NT2/D1 (cell line): ENCODE measurements around the gene SDK1.

ENCODE experiments used
- DNase-seq: peaks from one replicate; pipeline ENCODE4 v3.0.0-alpha.2; 2011; ENCODE audit warnings: low read depth, low spot score
- H3K27me3 ChIP-seq: 2 replicates; pipeline ENCODE4 v1.6.0; 2011; ENCODE audit warnings: mild to moderate bottlenecking; ENCODE audit not compliant: insufficient read length, insufficient read depth
- H3K36me3 ChIP-seq: 2 replicates; pipeline ENCODE4 v1.6.1; 2011; ENCODE audit warnings: mild to moderate bottlenecking, low read length, mixed read lengths; ENCODE audit not compliant: insufficient read depth, insufficient read length
- H3K4me1 ChIP-seq: 2 replicates; pipeline ENCODE4 v1.5.1; 2011; ENCODE audit not compliant: insufficient read depth, insufficient read length
- H3K4me3 ChIP-seq: 2 replicates; pipeline ENCODE4 v1.5.1; 2011; ENCODE audit warnings: low read depth; ENCODE audit not compliant: insufficient read length
- H3K9ac ChIP-seq: 2 replicates; pipeline ENCODE4 v1.6.0; 2011; ENCODE audit warnings: low read depth; ENCODE audit not compliant: insufficient read length
- H3K9me3 ChIP-seq: 2 replicates; pipeline ENCODE4 v1.5.1; 2011; ENCODE audit warnings: mild to moderate bottlenecking, low read length; ENCODE audit not compliant: insufficient read depth
- SUZ12 ChIP-seq: IDR thresholded peaks from 2 replicates; pipeline ENCODE4 v1.6.1; 2011; ENCODE audit not compliant: insufficient read length, insufficient read depth; ENCODE audit errors: extremely low read depth
- YY1 ChIP-seq: IDR thresholded peaks from 2 replicates; pipeline ENCODE4 v1.6.1; 2011; ENCODE audit not compliant: insufficient read length, insufficient read depth
- ZNF274 ChIP-seq: IDR thresholded peaks from 2 replicates; pipeline ENCODE4 v1.6.1; 2011; ENCODE audit warnings: mild to moderate bottlenecking, low read depth, low read length

SDK1 gene

GRCh38 chr7:4017785-4018184, 716.7 kb downstream of the SDK1 start:
- H3K4me1 ChIP-seq, result peaks cover 2% of the 10 kb centered on the region
- DNase-seq, result no peak
- no peak overlapping the region for H3K4me3 ChIP-seq
- H3K36me3 ChIP-seq, result no peaks in the 10 kb centered on the region
- peaks cover 34% of the 10 kb centered on the region; the same call in 1 of the 2 replicates for H3K9me3 ChIP-seq
- TF ChIP-seq ZNF274 (no peak), SUZ12 (no peak), YY1 (no peak)
- H3K9ac ChIP-seq, result no peak overlapping the region
- no peaks in the 10 kb centered on the region for H3K27me3 ChIP-seq

GRCh38 chr7:4018601-4019316, 717.7 kb downstream of the SDK1 start:
- no peak for DNase-seq
- no peak for TF ChIP-seq YY1
- TF ChIP-seq SUZ12, result no peak
- TF ChIP-seq ZNF274, result no peak
- H3K4me1 ChIP-seq, result peaks cover 2% of the 10 kb centered on the region
- H3K27me3 ChIP-seq, result no peaks in the 10 kb centered on the region
- no peaks in the 10 kb centered on the region for H3K36me3 ChIP-seq
- peaks cover 34% of the 10 kb centered on the region; the same call in 1 of the 2 replicates for H3K9me3 ChIP-seq
- H3K4me3 ChIP-seq, result no peak overlapping the region
- no peak overlapping the region for H3K9ac ChIP-seq

- H3K4me1 ChIP-seq, result no peaks in the 10 kb centered on the region
- peaks cover 34% of the 10 kb centered on the region; the same call in 1 of the 2 replicates for H3K9me3 ChIP-seq
- no peak overlapping the region for H3K9ac ChIP-seq
- DNase-seq, result no peak
- no peak overlapping the region for H3K4me3 ChIP-seq
- no peaks in the 10 kb centered on the region for H3K36me3 ChIP-seq
- TF ChIP-seq YY1, result no peak
- TF ChIP-seq ZNF274, result no peak
- TF ChIP-seq SUZ12, result no peak
- no peaks in the 10 kb centered on the region for H3K27me3 ChIP-seq
Measured at GRCh38 chr7:4020086-4020485, 719.0 kb downstream of the SDK1 start.

GRCh38 chr7:4021413-4021812, 720.4 kb downstream of the SDK1 start:
- no peak overlapping the region for H3K9ac ChIP-seq
- DNase-seq, result no peak
- H3K4me1 ChIP-seq, result no peaks in the 10 kb centered on the region
- TF ChIP-seq ZNF274, result no peak
- no peak for TF ChIP-seq YY1
- no peak for TF ChIP-seq SUZ12
- H3K4me3 ChIP-seq, result no peak overlapping the region
- H3K9me3 ChIP-seq, result peaks cover 34% of the 10 kb centered on the region; the same call in 1 of the 2 replicates
- no peaks in the 10 kb centered on the region for H3K36me3 ChIP-seq
- no peaks in the 10 kb centered on the region for H3K27me3 ChIP-seq

- no peak for TF ChIP-seq ZNF274
- no peak for TF ChIP-seq SUZ12
- no peak for TF ChIP-seq YY1
- Histone ChIP-seq H3K4me3 (no peak overlapping the region), H3K9ac (no peak overlapping the region), H3K27me3 (no peaks in the 10 kb centered on the region), H3K36me3 (no peaks in the 10 kb centered on the region), H3K9me3 (peaks cover 25% of the 10 kb centered on the region; the same call in 1 of the 2 replicates), H3K4me1 (no peaks in the 10 kb centered on the region)
- no peak for DNase-seq
Measured at GRCh38 chr7:4022265-4022664, 721.2 kb downstream of the SDK1 start.

GRCh38 chr7:4023502-4023901, 722.5 kb downstream of the SDK1 start:
- TF ChIP-seq YY1, result no peak
- H3K9ac ChIP-seq, result no peak overlapping the region
- no peaks in the 10 kb centered on the region for H3K27me3 ChIP-seq
- no peaks in the 10 kb centered on the region for H3K36me3 ChIP-seq
- no peaks in the 10 kb centered on the region for H3K4me1 ChIP-seq
- no peak for DNase-seq
- peaks cover 14% of the 10 kb centered on the region; the same call in 1 of the 2 replicates for H3K9me3 ChIP-seq
- H3K4me3 ChIP-seq, result no peak overlapping the region

- no peak for TF ChIP-seq ZNF274
- TF ChIP-seq YY1, result no peak
- TF ChIP-seq SUZ12, result no peak
- no peak for DNase-seq
- no peaks in the 10 kb centered on the region for H3K36me3 ChIP-seq
- H3K9ac ChIP-seq, result no peak overlapping the region
- H3K27me3 ChIP-seq, result no peaks in the 10 kb centered on the region
- no peak overlapping the region for H3K4me3 ChIP-seq
- H3K9me3 ChIP-seq, result peaks cover 8% of the 10 kb centered on the region; the same call in 1 of the 2 replicates
- no peaks in the 10 kb centered on the region for H3K4me1 ChIP-seq
Measured at GRCh38 chr7:4024133-4024532, 723.1 kb downstream of the SDK1 start.
